ENCODE data around the gene VEPH1. TPM values are rescaled to one million over a fixed set of nuclear protein-coding genes. Genes with fewer than 3 reads are reported as not detected.

Gene VEPH1
- total RNA-seq, 4 donors from 2014 or later: 0.07 TPM; not detected in 3

DNA sequence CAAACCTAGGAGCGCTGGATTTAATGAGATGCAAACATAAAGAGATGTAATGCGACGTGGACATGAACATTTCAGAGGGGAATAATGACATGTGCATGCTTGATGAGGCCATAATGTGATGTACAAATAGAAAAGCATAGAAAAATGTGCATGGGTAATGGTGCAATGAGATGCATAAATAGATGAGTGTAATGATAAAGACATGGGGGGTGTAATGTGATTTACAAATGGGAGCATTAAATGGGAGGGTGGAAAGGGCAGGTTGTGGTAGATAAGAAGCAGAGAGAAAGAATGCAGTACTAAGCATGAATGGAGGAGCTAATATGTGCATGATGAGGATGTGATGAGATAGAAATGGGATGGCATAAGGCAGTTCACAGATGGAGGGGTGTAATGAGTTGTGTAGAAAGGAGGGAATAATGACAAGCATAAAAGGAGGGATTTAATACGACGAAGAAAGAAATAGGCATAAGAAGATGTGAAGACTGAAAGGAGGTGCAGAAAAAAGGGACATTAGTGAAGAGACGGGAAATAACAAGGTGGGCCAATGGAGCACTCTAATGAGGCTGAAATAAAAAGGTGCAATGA is 205.8 kb downstream of the VEPH1 start:
- Histone ChIP-seq H3K27ac (no peak overlapping the region), H3K4me1 (no peaks in the 10 kb centered on the region), H3K9me3 (no peaks in the 10 kb centered on the region), H3K4me3 (no peak overlapping the region), H3K27me3 (no peaks in the 10 kb centered on the region), H3K36me3 (no peaks in the 10 kb centered on the region)
- DNase-seq (no peak), ATAC-seq (no peak)
- TF ChIP-seq, protein P1, sequence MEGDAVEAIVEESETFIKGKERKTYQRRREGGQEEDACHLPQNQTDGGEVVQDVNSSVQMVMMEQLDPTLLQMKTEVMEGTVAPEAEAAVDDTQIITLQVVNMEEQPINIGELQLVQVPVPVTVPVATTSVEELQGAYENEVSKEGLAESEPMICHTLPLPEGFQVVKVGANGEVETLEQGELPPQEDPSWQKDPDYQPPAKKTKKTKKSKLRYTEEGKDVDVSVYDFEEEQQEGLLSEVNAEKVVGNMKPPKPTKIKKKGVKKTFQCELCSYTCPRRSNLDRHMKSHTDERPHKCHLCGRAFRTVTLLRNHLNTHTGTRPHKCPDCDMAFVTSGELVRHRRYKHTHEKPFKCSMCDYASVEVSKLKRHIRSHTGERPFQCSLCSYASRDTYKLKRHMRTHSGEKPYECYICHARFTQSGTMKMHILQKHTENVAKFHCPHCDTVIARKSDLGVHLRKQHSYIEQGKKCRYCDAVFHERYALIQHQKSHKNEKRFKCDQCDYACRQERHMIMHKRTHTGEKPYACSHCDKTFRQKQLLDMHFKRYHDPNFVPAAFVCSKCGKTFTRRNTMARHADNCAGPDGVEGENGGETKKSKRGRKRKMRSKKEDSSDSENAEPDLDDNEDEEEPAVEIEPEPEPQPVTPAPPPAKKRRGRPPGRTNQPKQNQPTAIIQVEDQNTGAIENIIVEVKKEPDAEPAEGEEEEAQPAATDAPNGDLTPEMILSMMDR (IDR thresholded peaks at IDR 0.05 in 4 of 5, conservative IDR thresholded peaks at IDR 0.05 in 1 of 5): no peak
- TF ChIP-seq POLR2A (IDR thresholded peaks at IDR 0.05): no peak
- in situ Hi-C loops (cut with MboI; ENCODE audit: low sequenced_read_pairs in 4 of 4): no loop called here
- intact Hi-C loops (cut with DNase I; ENCODE audit: low total_unique reads): no loop called here

GRCh38 chr3:157294953-157295352 is 208.3 kb downstream of the VEPH1 start:
- ATAC-seq (no peak), DNase-seq (no peak)
- no peak overlapping the region for H3K4me3 ChIP-seq
- H3K36me3 ChIP-seq: no peaks in the 10 kb centered on the region
- TF ChIP-seq, protein P1 (IDR thresholded peaks at IDR 0.05 in 4 of 5, conservative IDR thresholded peaks at IDR 0.05 in 1 of 5): no peak
- H3K27ac ChIP-seq: no peak overlapping the region
- in situ Hi-C loops (cut with MboI; ENCODE audit: low sequenced_read_pairs in 4 of 4) (no loop called here), intact Hi-C loops (cut with DNase I; ENCODE audit: low total_unique reads) (no loop called here)
- no peaks in the 10 kb centered on the region for H3K9me3 ChIP-seq
- H3K27me3 ChIP-seq: no peaks in the 10 kb centered on the region
- no peaks in the 10 kb centered on the region for H3K4me1 ChIP-seq

- Histone ChIP-seq H3K27me3 (no peaks in the 10 kb centered on the region), H3K4me1 (no peaks in the 10 kb centered on the region), H3K36me3 (no peaks in the 10 kb centered on the region), H3K9me3 (no peaks in the 10 kb centered on the region), H3K4me3 (no peak overlapping the region), H3K27ac (no peak overlapping the region)
- in situ Hi-C loops (cut with MboI; ENCODE audit: low sequenced_read_pairs in 4 of 4): no loop called here
- ATAC-seq: no peak
- TF ChIP-seq POLR2A (IDR thresholded peaks at IDR 0.05): no peak
- TF ChIP-seq, protein P1 (IDR thresholded peaks at IDR 0.05 in 4 of 5, conservative IDR thresholded peaks at IDR 0.05 in 1 of 5): no peak
- no peak for DNase-seq
- intact Hi-C loops (cut with DNase I; ENCODE audit: low total_unique reads): no loop called here
Measured at GRCh38 chr3:157294491-157294890, 208.7 kb downstream of the VEPH1 start.

GRCh38 chr3:157290766-157291165 is 212.4 kb downstream of the VEPH1 start:
- ATAC-seq: no peak
- in situ Hi-C loops (cut with MboI; ENCODE audit: low sequenced_read_pairs in 4 of 4): no loop called here
- intact Hi-C loops (cut with DNase I; ENCODE audit: low total_unique reads): no loop called here

More at GRCh38 chr3:157290766-157291165, 212.4 kb downstream of the VEPH1 start:
- no peak for TF ChIP-seq POLR2A (IDR thresholded peaks at IDR 0.05)
- TF ChIP-seq, protein P1 (IDR thresholded peaks at IDR 0.05 in 4 of 5, conservative IDR thresholded peaks at IDR 0.05 in 1 of 5): no peak
- Histone ChIP-seq H3K4me3 (no peak overlapping the region), H3K9me3 (no peaks in the 10 kb centered on the region), H3K4me1 (no peaks in the 10 kb centered on the region), H3K27ac (no peak overlapping the region), H3K36me3 (no peaks in the 10 kb centered on the region), H3K27me3 (no peaks in the 10 kb centered on the region)
- no peak for DNase-seq

Data from gastrocnemius medialis (tissue), 4 donors.